DND-41 (cell line): ENCODE measurements around the gene PIAS1.

Source experiments
- ATAC-seq: fragments of 200-7000 bp; cut with Tn5 transposase; 3 replicates; pipeline ENCODE4 v1.9.1; 2021; ENCODE audit warnings: low read depth; ENCODE audit not compliant: insufficient read depth
- DNase-seq: peaks from one replicate; pipeline ENCODE4 v3.0.0-alpha.2; 2020
- H2AFZ ChIP-seq: 2 replicates; pipeline ENCODE4 v1.6.0; 2012; ENCODE audit warnings: low read depth, low read length
- H3K27ac ChIP-seq: 2 replicates; pipeline ENCODE4 v1.5.1; 2012; ENCODE audit warnings: low read length, inconsistent platforms
- H3K27me3 ChIP-seq: fragments of 200-600 bp; sonication (generic); 2 replicates; pipeline ENCODE4 v1.6.0; 2012; ENCODE audit warnings: low read length, mild to moderate bottlenecking, inconsistent platforms; ENCODE audit not compliant: insufficient read depth, poor library complexity
- H3K36me3 ChIP-seq: 2 replicates; pipeline ENCODE4 v1.5.1; 2012; ENCODE audit warnings: low read length, inconsistent platforms; ENCODE audit not compliant: insufficient read depth
- H3K4me1 ChIP-seq: 2 replicates; pipeline ENCODE4 v1.5.1; 2012; ENCODE audit warnings: mild to moderate bottlenecking, low read length; ENCODE audit not compliant: insufficient read depth
- H3K4me2 ChIP-seq: 2 replicates; pipeline ENCODE4 v1.6.0; 2012; ENCODE audit warnings: mild to moderate bottlenecking, moderate library complexity, low read length, inconsistent platforms; ENCODE audit not compliant: insufficient read depth
- H3K4me3 ChIP-seq, 2 experiments: fragments of 200-600 bp in 1 of 2; shearing (Covaris generic) in 1 of 2; 2 replicates each; pipeline ENCODE4 v1.5.1; 2012 to 2016; ENCODE audit warnings: inconsistent platforms in 2 of 2, low read length in 2 of 2, mild to moderate bottlenecking in 2 of 2, low read depth in 1 of 2, moderate library complexity in 1 of 2
- H3K79me2 ChIP-seq: 2 replicates; pipeline ENCODE4 v1.6.0; 2012; ENCODE audit warnings: low read length, inconsistent platforms; ENCODE audit not compliant: insufficient read depth
- H3K9ac ChIP-seq: 2 replicates; pipeline ENCODE4 v1.6.0; 2012; ENCODE audit warnings: low read depth, mild to moderate bottlenecking, inconsistent platforms, low read length, moderate library complexity
- H3K9me3 ChIP-seq: 2 replicates; pipeline ENCODE4 v1.5.1; 2012; ENCODE audit warnings: low read length, moderate library complexity, mild to moderate bottlenecking, inconsistent platforms; ENCODE audit not compliant: insufficient read depth, severe bottlenecking
- H4K20me1 ChIP-seq: 2 replicates; pipeline ENCODE4 v1.6.0; 2012; ENCODE audit warnings: low read length; ENCODE audit not compliant: insufficient read depth
- CTCF ChIP-seq: IDR thresholded peaks from 2 replicates; pipeline ENCODE4 v1.5.1; 2012; ENCODE audit warnings: borderline replicate concordance, low read length, moderate library complexity, mild to moderate bottlenecking; ENCODE audit not compliant: poor library complexity, severe bottlenecking; ENCODE audit errors: extremely low read depth
- EZH2 ChIP-seq: IDR thresholded peaks from 3 replicates; pipeline ENCODE4 v1.6.1; 2012; ENCODE audit warnings: borderline replicate concordance, low read depth, mild to moderate bottlenecking, moderate library complexity, low read length, inconsistent platforms; ENCODE audit not compliant: severe bottlenecking

The PIAS1 gene

GRCh38 chr15:68062946-68063465, 8.9 kb downstream of the PIAS1 start:
- H3K79me2 ChIP-seq, result peaks cover 100% of the 10 kb centered on the region
- H3K27ac ChIP-seq, result no peak overlapping the region
- H3K36me3 ChIP-seq, result no peaks in the 10 kb centered on the region
- no peaks in the 10 kb centered on the region for H3K27me3 ChIP-seq
- H3K9ac ChIP-seq, result no peak overlapping the region
- H3K4me2 ChIP-seq, result no peak overlapping the region
- H3K9me3 ChIP-seq, result no peaks in the 10 kb centered on the region
- peaks cover 4% of the 10 kb centered on the region; the same call in 1 of the 2 replicates for H3K4me1 ChIP-seq
- TF ChIP-seq EZH2 (no peak), CTCF (no peak)
- no peak overlapping the region for H3K4me3 ChIP-seq
- H4K20me1 ChIP-seq, result peaks cover 59% of the 10 kb centered on the region
- DNase-seq, result no peak
- ATAC-seq, result no peak
- no peak overlapping the region for H2AFZ ChIP-seq

- peaks cover 60% of the 10 kb centered on the region for H4K20me1 ChIP-seq
- H3K36me3 ChIP-seq, result no peaks in the 10 kb centered on the region
- no peak overlapping the region for H2AFZ ChIP-seq
- DNase-seq, result no peak
- no peak overlapping the region for H3K4me2 ChIP-seq
- TF ChIP-seq CTCF (no peak), EZH2 (no peak)
- no peak overlapping the region for H3K27ac ChIP-seq
- peaks cover 100% of the 10 kb centered on the region for H3K79me2 ChIP-seq
- no peak overlapping the region for H3K9ac ChIP-seq
- H3K27me3 ChIP-seq, result no peaks in the 10 kb centered on the region
- ATAC-seq, result no peak
- no peak overlapping the region for H3K4me3 ChIP-seq
- H3K4me1 ChIP-seq, result no peaks in the 10 kb centered on the region
- H3K9me3 ChIP-seq, result no peaks in the 10 kb centered on the region
These were observed 9.5 kb downstream of the PIAS1 start for GRCh38 chr15:68063606-68064005.

GRCh38 chr15:68073576-68074288, 19.6 kb downstream of the PIAS1 start:
- no peak overlapping the region for H3K4me3 ChIP-seq
- no peaks in the 10 kb centered on the region for H3K9me3 ChIP-seq
- H3K36me3 ChIP-seq, result no peaks in the 10 kb centered on the region
- ATAC-seq, result no peak
- DNase-seq, result no peak
- no peaks in the 10 kb centered on the region for H3K4me1 ChIP-seq
- TF ChIP-seq CTCF, result no peak
- no peak for TF ChIP-seq EZH2
- H3K79me2 ChIP-seq, result peaks cover 93% of the 10 kb centered on the region
- no peak overlapping the region for H3K9ac ChIP-seq
- no peaks in the 10 kb centered on the region for H3K27me3 ChIP-seq
- no peak overlapping the region for H3K27ac ChIP-seq
- peaks cover 59% of the 10 kb centered on the region for H4K20me1 ChIP-seq
- H3K4me2 ChIP-seq, result no peak overlapping the region
- no peak overlapping the region for H2AFZ ChIP-seq
